Activated CD4-positive, alpha-beta T cell treated with anti-CD3 and anti-CD28 coated beads, Interleukin-2, amount 50 U/mL, for 1 hour (primary cell): ENCODE results near the gene FAM78A.
"Not testable (repeated sequence)": the region's sequence is repeated elsewhere in the genome, so short reads cannot be mapped to it uniquely, and the experiment has no call there.

ENCODE experiments used
- DNase-seq: peaks from one replicate; pipeline ENCODE4 v3.0.0-alpha.2; 2020

The FAM78A gene

DNA sequence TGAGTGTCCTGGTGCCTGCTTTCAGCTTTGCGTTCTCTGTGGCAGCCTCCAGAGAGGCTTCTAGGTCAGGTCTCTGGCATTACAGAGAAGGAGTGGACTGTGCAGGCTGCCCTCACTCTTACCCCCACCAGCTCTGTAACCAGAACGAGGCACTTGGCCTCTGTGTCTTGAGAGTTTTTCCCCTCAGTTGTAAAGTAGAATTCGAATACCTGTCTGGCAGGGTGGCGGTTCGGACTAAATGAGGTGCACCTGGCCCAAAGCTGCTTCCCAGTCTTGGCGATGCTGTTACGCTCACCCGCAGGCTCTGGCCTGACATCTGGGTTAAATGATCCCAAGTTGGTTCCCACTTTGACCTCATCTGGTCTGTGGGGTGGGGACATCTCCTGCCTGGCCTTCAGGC lies 40.1 kb downstream of the FAM78A start:
- no peak for DNase-seq

- no peak for DNase-seq
Measured at GRCh38 chr9:131235480-131235851, 40.8 kb downstream of the FAM78A start.

DNA sequence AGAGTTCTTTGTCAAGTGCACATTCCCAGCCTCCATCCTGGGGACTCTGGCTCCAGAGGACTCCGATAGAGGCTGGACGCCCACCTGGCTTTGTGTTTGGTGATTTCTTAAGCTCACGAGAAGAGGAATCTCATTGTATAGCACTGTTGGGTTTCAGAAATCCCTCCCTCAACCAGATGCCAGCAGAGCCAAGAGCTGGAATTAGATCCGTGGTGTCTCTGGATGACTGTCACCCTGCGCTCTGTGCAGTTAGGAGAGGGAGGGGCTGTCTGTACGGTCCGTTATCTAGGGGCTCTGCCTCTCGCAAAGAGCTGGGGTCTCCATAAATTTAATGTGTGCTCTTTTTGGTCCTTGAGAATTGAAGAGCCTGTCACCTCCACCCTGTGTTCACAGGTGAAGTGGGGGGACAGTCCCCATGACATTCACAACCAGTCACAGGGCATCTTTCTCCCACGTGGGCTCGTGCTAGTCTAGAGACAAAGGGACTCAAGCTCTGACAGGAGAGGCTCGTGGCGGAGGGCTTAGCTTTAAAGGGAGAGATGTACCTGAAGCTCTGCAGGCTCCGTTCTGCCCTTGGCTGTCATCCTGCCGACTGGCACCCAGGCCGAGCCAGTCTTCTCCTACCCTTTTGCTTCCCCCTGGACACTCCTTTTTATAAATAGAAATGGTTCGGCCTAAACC lies 41.4 kb downstream of the FAM78A start:
- DNase-seq, result no peak

- no peak for DNase-seq
Measured at GRCh38 chr9:131233995-131234394, 42.3 kb downstream of the FAM78A start.

GRCh38 chr9:131233556-131233955 lies 42.8 kb downstream of the FAM78A start:
- DNase-seq, result no peak

GRCh38 chr9:131228988-131229387 lies 47.3 kb downstream of the FAM78A start:
- no peak for DNase-seq

GRCh38 chr9:131227959-131228460 lies 48.3 kb downstream of the FAM78A start:
- no peak for DNase-seq

DNA sequence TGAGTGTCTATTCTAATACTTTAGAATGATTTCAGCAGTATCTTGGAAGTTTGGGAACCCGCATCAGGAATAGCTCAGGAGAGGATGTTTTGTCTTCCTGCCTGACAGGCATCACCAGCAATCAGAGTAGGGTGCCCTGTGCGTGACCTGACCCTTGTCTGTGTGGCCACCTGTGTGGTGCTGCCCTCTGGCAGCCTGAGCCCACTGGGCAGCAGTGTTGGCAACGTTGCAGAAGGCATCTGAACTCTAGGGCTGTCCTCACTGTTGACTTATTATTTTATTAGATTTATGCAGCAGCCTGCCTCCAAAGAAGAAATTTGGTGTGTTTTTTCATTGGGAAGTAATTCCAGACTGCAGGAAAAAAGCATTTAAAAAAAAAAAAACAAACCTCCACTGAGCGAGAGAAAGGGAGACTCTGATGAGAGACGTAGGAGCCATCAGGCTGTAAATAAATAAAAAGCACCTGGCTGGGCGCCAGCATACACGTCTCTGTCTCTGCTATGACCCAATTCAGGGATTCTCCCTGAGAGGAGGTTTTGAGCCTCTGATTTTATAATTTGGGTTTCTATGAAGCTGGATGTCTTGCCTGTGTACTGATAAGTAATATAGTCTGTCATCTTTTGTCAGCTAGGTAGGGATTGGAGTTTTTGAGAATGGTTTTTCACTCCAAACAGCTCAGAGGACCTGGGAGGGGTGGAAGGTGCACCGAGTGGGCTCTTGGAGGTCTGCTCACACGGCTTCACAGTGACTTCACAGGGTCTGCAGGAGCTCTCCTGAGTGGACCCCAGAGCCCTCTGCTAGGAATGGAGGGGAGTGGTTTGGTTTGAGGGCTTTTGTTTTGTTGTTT lies 49.0 kb downstream of the FAM78A start:
- DNase-seq, result no peak

DNA sequence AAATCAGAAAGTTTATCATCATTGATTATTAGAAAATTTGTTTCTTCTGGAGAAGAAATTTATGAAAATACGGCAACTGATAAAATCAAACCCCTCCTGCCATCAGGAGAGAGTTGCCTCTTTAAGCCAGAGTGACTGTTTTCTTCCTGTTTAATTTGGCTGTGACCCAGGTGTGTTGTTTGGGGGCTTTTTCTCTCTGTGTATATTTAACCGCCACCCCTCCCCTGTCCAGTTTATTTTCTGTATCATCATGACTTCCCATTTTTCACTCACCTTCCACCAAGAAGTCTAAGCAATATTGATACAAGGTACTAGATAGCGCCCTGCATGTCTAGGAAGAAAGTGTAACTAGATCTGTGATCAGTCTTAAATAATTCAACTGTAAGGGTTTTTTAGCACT lies 50.1 kb downstream of the FAM78A start:
- no peak for DNase-seq

DNA sequence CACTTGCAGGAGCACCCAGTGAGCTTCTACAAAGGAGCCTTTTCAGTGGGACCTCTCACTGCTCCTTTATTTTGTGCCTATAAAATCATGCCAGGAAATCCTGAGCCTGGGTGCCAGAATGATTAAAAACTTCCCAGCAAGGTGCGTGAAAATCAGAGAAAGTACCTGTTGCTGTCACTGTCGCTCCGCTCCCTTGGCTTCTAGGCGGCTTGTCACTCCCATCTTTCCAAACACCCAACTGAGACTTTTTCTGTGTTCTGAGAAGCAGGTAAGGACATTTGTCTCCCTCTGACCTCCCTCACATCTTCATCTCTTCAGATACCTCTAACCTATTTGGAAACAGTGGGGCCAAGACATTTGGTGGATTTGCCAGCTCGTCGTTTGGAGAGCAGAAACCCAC lies 53.9 kb downstream of the FAM78A start:
- no peak for DNase-seq

DNA sequence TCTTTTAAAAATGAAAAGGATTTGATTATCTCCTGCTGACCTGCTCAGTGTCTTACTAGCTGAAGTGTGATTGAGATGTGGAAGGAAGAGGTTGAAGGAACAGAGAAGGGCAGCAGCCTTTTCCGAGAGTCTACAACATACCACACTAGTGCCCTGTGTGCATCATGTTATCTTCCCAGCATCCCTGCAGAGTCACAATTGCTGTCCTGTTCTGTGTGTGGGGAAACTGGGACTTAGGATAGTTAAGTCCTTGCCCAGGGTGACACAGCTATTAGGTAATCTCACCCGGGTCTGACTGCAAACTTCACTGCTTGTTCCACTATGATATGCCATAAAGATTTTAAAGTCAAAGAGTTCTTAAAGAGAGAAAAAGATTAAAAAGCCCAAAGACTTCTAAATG lies 55.8 kb downstream of the FAM78A start:
- DNase-seq, result no peak

DNA sequence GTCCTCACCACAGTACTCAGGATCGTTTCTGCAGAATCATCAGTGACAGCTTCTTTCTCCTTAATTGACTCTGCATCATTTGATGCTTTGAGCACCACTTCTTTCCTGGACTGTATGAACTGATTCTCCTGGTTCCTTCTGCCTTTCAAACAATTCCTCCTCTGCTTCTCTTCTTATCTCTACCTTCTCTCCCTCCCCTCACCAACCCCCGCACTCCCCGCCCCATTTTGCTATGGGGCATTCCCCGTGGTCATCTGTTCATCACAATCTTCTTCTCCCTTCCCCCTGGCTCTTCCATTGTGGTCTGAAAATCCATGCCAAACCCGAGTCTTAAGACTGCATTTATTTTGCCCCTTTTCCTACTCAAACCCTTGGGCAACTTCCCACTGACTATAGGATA lies 57.9 kb downstream of the FAM78A start:
- no peak for DNase-seq

- DNase-seq, result no peak
Measured at GRCh38 chr9:131217331-131218031, 58.8 kb downstream of the FAM78A start.

- DNase-seq, result no peak
Measured at GRCh38 chr9:131216806-131217205, 59.5 kb downstream of the FAM78A start.

DNA sequence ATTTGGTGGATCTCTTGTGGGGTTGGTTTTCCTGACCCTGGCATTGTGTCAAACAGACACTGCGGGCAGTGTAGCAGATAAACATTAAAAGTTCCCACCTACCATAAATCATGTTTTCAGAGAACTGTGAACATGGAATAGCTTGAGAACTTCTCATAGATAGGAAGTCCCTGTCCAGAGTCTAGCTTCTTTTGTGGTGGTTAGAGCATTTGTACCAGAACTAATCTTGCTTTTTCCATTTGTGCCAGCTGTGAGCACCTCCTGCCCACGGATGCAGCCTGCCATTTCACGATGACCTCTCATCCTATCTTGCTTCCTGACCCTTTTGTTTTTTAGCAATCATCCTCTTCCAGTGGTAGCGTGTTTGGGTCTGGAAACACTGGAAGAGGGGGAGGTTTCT lies 61.4 kb downstream of the FAM78A start:
- DNase-seq, result no peak

GRCh38 chr9:131214286-131214856 lies 61.9 kb downstream of the FAM78A start:
- DNase-seq, result no peak

DNA sequence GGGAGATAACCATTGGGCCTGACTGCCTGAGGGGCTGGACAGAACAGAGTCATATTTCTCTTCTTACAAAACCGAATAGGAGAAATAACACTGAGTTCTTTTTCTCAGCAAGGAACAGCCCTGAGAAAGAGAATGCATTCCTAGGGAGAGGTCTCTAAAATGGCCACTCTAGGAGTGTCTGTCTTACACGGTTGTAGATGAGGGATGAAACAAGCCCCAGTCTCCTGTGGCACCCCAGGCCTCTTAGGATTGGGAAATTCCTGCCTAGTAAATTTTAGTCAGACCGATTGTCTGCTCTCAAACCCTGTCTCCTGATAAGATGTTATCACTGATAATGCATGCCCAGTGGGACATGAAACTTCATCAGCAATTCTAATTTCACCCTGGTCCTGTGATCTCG lies 64.4 kb downstream of the FAM78A start:
- DNase-seq, result not testable (repeated sequence)
